Cardiac fibroblast (primary cell): ENCODE results near the gene MCTP1.

Experiments used
- DNase-seq, 2 donors: peaks; one replicate each; pipeline versions ENCODE4 v3.0.0 to v3.0.0-alpha.2; 2010; ENCODE audit warnings: low read depth in 2 of 2
- H3K4me3 ChIP-seq, 2 donors: replicated peaks in 1 of 2; 1 replicate in 1 of 2; 2 replicates in 1 of 2; pipeline ENCODE4 v1.5.1; 2011; ENCODE audit warnings: low read depth in 2 of 2, low read length in 2 of 2, mild to moderate bottlenecking in 2 of 2, moderate library complexity in 1 of 2
- TF ChIP-seq, protein P1 (sequence below): IDR thresholded peaks from one replicate; pipeline ENCODE4 v1.5.1; 2011; ENCODE audit warnings: low read depth, mild to moderate bottlenecking, low read length, inconsistent platforms

The MCTP1 gene

DNA sequence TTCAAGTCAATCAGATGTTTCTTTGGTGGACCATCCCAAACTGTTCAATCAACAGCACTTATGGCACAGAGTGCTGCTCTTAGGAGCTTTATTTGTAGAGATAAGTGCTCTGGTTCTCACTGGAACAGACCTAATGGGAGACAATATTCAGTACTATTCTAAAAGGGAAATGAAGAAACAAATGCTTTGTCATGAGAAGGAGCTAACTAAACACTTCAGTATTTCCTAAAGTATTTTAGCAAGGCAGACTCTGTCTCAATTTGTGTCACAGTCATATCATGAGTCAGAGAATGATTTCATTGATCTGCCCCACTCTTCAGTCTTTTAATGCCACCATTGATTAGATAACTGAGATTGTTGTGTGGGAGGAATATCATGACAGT is 491.1 kb downstream of the MCTP1 start:
- H3K4me3 ChIP-seq = no peak overlapping the region
- DNase-seq = peak; percentile 5 to 83

DNA sequence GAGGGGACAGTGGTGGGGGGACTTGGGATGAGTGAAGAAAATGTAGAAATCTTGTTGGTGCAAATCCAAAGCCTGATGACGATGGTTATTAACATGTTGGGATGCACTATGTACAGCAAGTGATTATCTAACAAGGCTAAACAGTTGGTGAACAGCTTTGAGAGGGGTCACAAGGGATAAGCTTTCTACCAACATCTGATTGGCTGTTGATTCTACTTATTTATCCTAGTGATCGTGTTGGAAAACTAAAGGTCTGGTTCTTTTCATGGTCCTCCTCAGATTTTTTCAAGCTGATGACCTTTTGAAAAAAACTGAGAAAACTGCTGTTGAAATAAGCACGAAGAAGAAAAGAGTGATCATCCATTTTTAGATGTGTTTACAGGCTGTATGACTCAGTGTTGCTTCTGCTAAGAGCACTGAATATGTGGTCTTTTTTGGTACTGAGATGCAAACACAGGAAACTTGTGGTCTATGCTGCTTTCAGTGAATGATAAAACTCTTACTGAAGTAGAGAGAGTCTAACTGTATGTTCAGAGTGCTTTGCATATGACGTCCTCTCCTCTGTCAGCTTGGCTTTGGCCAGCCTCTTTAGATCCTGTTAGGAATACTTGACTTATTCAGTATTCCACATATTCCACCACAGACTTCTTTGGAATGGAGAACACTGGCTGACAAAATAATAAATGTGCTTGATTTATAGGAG is 491.6 kb downstream of the MCTP1 start:
- TF ChIP-seq, protein P1, sequence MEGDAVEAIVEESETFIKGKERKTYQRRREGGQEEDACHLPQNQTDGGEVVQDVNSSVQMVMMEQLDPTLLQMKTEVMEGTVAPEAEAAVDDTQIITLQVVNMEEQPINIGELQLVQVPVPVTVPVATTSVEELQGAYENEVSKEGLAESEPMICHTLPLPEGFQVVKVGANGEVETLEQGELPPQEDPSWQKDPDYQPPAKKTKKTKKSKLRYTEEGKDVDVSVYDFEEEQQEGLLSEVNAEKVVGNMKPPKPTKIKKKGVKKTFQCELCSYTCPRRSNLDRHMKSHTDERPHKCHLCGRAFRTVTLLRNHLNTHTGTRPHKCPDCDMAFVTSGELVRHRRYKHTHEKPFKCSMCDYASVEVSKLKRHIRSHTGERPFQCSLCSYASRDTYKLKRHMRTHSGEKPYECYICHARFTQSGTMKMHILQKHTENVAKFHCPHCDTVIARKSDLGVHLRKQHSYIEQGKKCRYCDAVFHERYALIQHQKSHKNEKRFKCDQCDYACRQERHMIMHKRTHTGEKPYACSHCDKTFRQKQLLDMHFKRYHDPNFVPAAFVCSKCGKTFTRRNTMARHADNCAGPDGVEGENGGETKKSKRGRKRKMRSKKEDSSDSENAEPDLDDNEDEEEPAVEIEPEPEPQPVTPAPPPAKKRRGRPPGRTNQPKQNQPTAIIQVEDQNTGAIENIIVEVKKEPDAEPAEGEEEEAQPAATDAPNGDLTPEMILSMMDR = no peak
- no peak overlapping the region for H3K4me3 ChIP-seq
- DNase-seq = peak; percentile 67 to 93

More for the DNA sequence above, 491.1 kb downstream of the MCTP1 start:
- TF ChIP-seq, protein P1 = no peak

DNA sequence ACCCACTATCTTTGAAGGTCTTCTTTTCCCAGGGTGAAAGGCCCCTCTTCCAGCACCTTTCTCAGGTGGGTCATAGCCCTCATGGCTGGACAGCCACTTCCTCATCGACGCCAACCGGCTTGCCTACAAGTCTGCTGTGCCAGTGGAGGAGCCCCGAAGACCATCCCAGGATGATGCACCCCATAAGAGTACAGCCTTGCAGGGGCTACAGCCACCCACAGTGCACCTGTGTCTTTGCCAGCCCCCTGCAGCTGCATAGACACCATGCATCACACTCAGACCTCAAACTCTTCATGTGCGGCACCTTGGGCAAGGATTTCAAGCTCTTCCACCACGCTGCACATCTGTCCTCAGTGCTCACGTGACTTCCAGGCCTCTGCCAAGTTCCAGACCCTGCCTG is 493.1 kb downstream of the MCTP1 start:
- TF ChIP-seq, protein P1 = no peak
- H3K4me3 ChIP-seq = no peak overlapping the region
- no peak for DNase-seq

DNA sequence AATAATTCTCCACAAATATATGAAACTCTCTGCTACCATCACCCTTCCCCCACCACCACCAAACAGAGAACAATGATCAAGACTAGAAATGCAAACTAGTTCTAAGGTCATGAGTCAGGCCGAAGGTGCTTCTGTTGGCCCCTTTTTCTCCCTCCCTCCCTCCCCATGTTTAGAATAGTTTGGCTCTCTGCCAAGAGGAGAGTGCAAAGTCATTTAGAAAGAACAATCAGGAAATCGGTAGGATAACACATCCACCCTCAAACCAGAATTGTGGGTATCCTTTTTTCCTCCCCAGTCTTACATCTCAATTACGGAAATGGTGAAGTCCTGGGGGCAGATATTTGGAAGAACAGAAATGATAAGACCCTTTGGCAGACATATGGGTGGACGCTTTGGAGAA is 496.4 kb downstream of the MCTP1 start:
- TF ChIP-seq, protein P1 = no peak
- H3K4me3 ChIP-seq = no peak overlapping the region
- no peak for DNase-seq

DNA sequence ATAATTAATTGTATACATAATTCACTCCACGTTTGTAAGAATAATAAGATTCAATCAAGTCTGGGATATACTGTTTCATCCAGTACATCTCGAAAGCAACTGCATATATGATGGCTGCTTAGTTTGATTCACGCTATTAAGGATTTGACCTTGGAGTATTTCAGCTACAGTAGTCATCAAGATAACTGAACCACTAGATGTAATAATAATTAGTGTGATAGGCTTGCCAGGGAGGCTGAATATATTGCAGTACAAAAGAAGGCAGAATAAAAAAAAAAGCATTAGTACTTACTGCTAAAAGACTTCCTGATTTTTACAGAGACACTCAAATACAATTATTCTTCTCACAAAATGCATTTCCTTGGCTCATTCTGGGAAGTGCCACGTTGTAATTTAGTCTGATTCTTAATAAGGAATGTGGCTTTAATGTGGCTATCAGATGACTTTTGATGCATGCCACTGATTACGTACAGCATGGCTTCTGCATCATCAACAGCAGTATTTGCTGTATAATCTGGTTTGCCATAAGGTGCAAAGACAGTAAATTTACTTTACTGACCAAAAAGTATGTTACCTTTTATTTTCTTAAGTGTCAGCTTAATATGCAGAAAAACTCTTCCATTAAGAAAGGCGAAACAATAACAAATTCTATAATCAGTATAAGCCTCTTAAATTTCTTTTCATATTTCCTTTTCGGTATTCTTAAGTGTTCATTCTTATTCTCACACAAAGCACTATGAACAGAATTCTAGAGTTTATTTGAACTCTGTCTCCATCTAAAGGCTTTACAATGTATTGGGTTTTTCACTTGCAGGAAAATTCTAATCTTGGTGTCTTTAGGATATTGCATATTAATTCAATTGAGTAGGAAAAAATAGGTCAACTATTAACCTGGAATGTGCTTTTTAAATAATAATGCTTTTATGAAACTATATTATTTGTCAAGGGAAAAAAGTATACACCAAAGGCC is 500.1 kb downstream of the MCTP1 start:
- TF ChIP-seq, protein P1 = no peak
- peak in 1 of 2 donors; percentile 18 for DNase-seq
- H3K4me3 ChIP-seq = no peak overlapping the region

DNA sequence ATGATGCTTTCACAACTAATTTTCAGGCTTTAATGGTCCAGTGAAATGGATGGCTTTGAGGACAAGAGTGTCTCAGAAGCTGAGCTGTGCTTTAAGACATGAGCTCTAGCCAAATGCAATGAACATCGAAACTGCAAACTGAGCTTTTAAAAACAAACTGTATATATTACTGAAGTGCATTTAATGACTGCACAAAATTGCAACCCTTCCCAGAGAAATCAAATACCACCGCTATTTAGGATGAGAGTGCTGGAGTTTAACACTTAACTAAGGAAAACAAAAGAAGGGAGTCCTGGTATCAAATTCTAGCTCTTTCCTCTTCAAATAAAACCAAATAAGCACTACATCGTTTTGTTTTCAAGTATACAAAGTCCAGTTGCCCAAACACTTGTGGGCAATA is 502.5 kb downstream of the MCTP1 start:
- DNase-seq = no peak
- TF ChIP-seq, protein P1 = no peak
- no peak overlapping the region for H3K4me3 ChIP-seq
